ENCODE measurements around the gene DIDO1. TPM values are rescaled to one million over a fixed set of nuclear protein-coding genes. Genes with fewer than 3 reads are reported as not detected.
A peak's percentile ranks its signal among the peaks of the same experiment; 100 is the strongest.

Gene DIDO1
- total RNA-seq, 2 experiments from 2014 or later: 65.1 to 70.6 TPM

GRCh38 chr20:62900692-62901584, 25.4 kb downstream of the DIDO1 start:
- Histone ChIP-seq H3K9me3 (ENCODE audit: low read length) (no peaks in the 10 kb centered on the region), H3K4me3 (ENCODE audit: low read depth, low read length, poor library complexity, severe bottlenecking) (no peak overlapping the region), H3K36me3 (ENCODE audit: insufficient read depth, low read length) (peaks cover 71% of the 10 kb centered on the region), H2AFZ (ENCODE audit: low read length) (no peak overlapping the region), H3K4me2 (ENCODE audit: low read length) (peak overlapping the region; percentile 7; the same call in 1 of the 2 replicates), H3K4me1 (ENCODE audit: insufficient read depth, low read length, poor library complexity, severe bottlenecking) (peaks cover 15% of the 10 kb centered on the region), H3K27ac (ENCODE audit: low read depth, low read length, poor library complexity, severe bottlenecking) (peak overlapping the region; percentile 38), H3K79me2 (ENCODE audit: insufficient read depth, low read depth, low read length) (no peaks in the 10 kb centered on the region), H4K20me1 (ENCODE audit: insufficient read depth, low read length) (no peaks in the 10 kb centered on the region), H3K9me2 (ENCODE audit: insufficient read depth, low read length) (no peaks in the 10 kb centered on the region)
- intact Hi-C loops (cut with micrococcal nuclease; ENCODE audit: unreplicated experiment): loop anchor here (1.0 to 2.0 kb wide), 5 partner anchors 17 to 108 kb away; partner anchors contain the start of gene GID8
- ChIA-PET CTCF (ENCODE audit: unreplicated experiment) (no interaction called here), POLR2A (interaction anchor here (0.9 kb wide), 1 partner anchor 15 kb away, joined by 5 read pairs; no protein-coding TSS in a partner anchor)
- no peak for TF ChIP-seq EZH2phosphoT487 (IDR thresholded peaks at IDR 0.05; ENCODE audit: borderline replicate concordance, low read depth, low read length)
- TF ChIP-seq CTCF (conservative IDR thresholded peaks at IDR 0.05; ENCODE audit: low read length): no peak
- no TSS peak for BruUV-seq (replicated peaks)
- peak; percentile 46 for DNase-seq (ENCODE audit: low spot score)

- H3K36me3 ChIP-seq (ENCODE audit: insufficient read depth, low read length): peaks cover 71% of the 10 kb centered on the region
- peak; percentile 75 for DNase-seq (ENCODE audit: low spot score)
Measured at GRCh38 chr20:62900052-62900691, 26.1 kb downstream of the DIDO1 start.

More at GRCh38 chr20:62900052-62900691, 26.1 kb downstream of the DIDO1 start:
- ChIA-PET POLR2A (interaction anchor here (1.4 kb wide), 1 partner anchor 53 kb away, joined by 4 read pairs; no protein-coding TSS in a partner anchor), CTCF (ENCODE audit: unreplicated experiment) (no interaction called here)
- intact Hi-C loops (cut with micrococcal nuclease; ENCODE audit: unreplicated experiment): loop anchor here (1.0 to 2.0 kb wide), 5 partner anchors 18 to 109 kb away; partner anchors contain the start of gene GID8
- Histone ChIP-seq H3K79me2 (ENCODE audit: insufficient read depth, low read depth, low read length) (no peaks in the 10 kb centered on the region), H3K9me2 (ENCODE audit: insufficient read depth, low read length) (no peaks in the 10 kb centered on the region), H3K4me2 (ENCODE audit: low read length) (peak overlapping the region; percentile 7; the same call in 1 of the 2 replicates), H3K27ac (ENCODE audit: low read depth, low read length, poor library complexity, severe bottlenecking) (peak overlapping the region; percentile 38), H3K9me3 (ENCODE audit: low read length) (no peaks in the 10 kb centered on the region), H3K4me3 (ENCODE audit: low read depth, low read length, poor library complexity, severe bottlenecking) (no peak overlapping the region), H3K4me1 (ENCODE audit: insufficient read depth, low read length, poor library complexity, severe bottlenecking) (peaks cover 15% of the 10 kb centered on the region), H4K20me1 (ENCODE audit: insufficient read depth, low read length) (no peaks in the 10 kb centered on the region), H2AFZ (ENCODE audit: low read length) (no peak overlapping the region)
- BruUV-seq (replicated peaks): no TSS peak
- TF ChIP-seq CTCF (conservative IDR thresholded peaks at IDR 0.05; ENCODE audit: low read length) (peak; percentile 84), EZH2phosphoT487 (IDR thresholded peaks at IDR 0.05; ENCODE audit: borderline replicate concordance, low read depth, low read length) (no peak)
